ENCODE measurements around the gene MOB2. TPM values are rescaled to one million over a fixed set of nuclear protein-coding genes. Genes with fewer than 3 reads are reported as not detected.

MOB2 gene
- total RNA-seq, 2 experiments from 2014 or later: 37.0 to 38.3 TPM

GRCh38 chr11:1457856-1458255 is 28.7 kb downstream of the MOB2 start:
- Histone ChIP-seq H3K4me3 (ENCODE audit: low read length) (no peak overlapping the region), H3K27me3 (ENCODE audit: control insufficient read depth in 1 of 2, insufficient read depth in 2 of 2, low read length in 2 of 2) (no peaks in the 10 kb centered on the region), H3K36me3 (ENCODE audit: insufficient read depth, low read length) (no peaks in the 10 kb centered on the region), H3K27ac (ENCODE audit: low read depth in 1 of 2, low read length in 2 of 2) (no peak overlapping the region), H3K9me3 (ENCODE audit: control insufficient read depth in 1 of 2, insufficient read depth in 1 of 2, low read length in 2 of 2) (no peaks in the 10 kb centered on the region), H3K4me1 (ENCODE audit: insufficient read depth, low read length) (peaks cover 13% of the 10 kb centered on the region)
- H3K4me1 Mint-ChIP-seq (ENCODE audit: low read depth): no peaks in the 10 kb centered on the region
- ChIA-PET CTCF (no interaction called here), POLR2A (no interaction called here)
- H3K27ac Mint-ChIP-seq: no peak overlapping the region
- no peaks in the 10 kb centered on the region for H3K27me3 Mint-ChIP-seq
- no peaks in the 10 kb centered on the region for H3K36me3 Mint-ChIP-seq (ENCODE audit: low read depth)
- no peak overlapping the region for H3K4me3 Mint-ChIP-seq
- no peak for DNase-seq
- no peaks in the 10 kb centered on the region for H3K9me3 Mint-ChIP-seq
- no peak for TF ChIP-seq CTCF (IDR thresholded peaks at IDR 0.05)
- intact Hi-C loops (cut with DNase I, micrococcal nuclease): no loop called here
- ATAC-seq (ENCODE audit: poor library complexity): no peak

- Histone ChIP-seq H3K9me3 (ENCODE audit: control insufficient read depth in 1 of 2, insufficient read depth in 1 of 2, low read length in 2 of 2) (no peaks in the 10 kb centered on the region), H3K27ac (ENCODE audit: low read depth in 1 of 2, low read length in 2 of 2) (no peak overlapping the region), H3K4me1 (ENCODE audit: insufficient read depth, low read length) (peaks cover 13% of the 10 kb centered on the region), H3K4me3 (ENCODE audit: low read length) (no peak overlapping the region), H3K36me3 (ENCODE audit: insufficient read depth, low read length) (no peaks in the 10 kb centered on the region), H3K27me3 (ENCODE audit: control insufficient read depth in 1 of 2, insufficient read depth in 2 of 2, low read length in 2 of 2) (no peaks in the 10 kb centered on the region)
- DNase-seq (no peak), ATAC-seq (ENCODE audit: poor library complexity) (no peak)
- TF ChIP-seq CTCF (IDR thresholded peaks at IDR 0.05): no peak
- Mint-ChIP-seq H3K9me3 (no peaks in the 10 kb centered on the region), H3K27me3 (no peaks in the 10 kb centered on the region), H3K27ac (no peak overlapping the region), H3K4me3 (no peak overlapping the region), H3K4me1 (ENCODE audit: low read depth) (no peaks in the 10 kb centered on the region), H3K36me3 (ENCODE audit: low read depth) (no peaks in the 10 kb centered on the region)
- intact Hi-C loops (cut with DNase I, micrococcal nuclease): no loop called here
- ChIA-PET CTCF (no interaction called here), POLR2A (no interaction called here)
Measured at GRCh38 chr11:1457326-1457680, 29.3 kb downstream of the MOB2 start.

- Histone ChIP-seq H3K4me3 (ENCODE audit: low read length) (no peak overlapping the region), H3K9me3 (ENCODE audit: control insufficient read depth in 1 of 2, insufficient read depth in 1 of 2, low read length in 2 of 2) (no peaks in the 10 kb centered on the region), H3K36me3 (ENCODE audit: insufficient read depth, low read length) (no peaks in the 10 kb centered on the region), H3K4me1 (ENCODE audit: insufficient read depth, low read length) (peaks cover 13% of the 10 kb centered on the region), H3K27ac (ENCODE audit: low read depth in 1 of 2, low read length in 2 of 2) (no peak overlapping the region), H3K27me3 (ENCODE audit: control insufficient read depth in 1 of 2, insufficient read depth in 2 of 2, low read length in 2 of 2) (no peaks in the 10 kb centered on the region)
- DNase-seq (no peak), ATAC-seq (ENCODE audit: poor library complexity) (no peak)
- no peak for TF ChIP-seq CTCF (IDR thresholded peaks at IDR 0.05)
- H3K9me3 Mint-ChIP-seq: no peaks in the 10 kb centered on the region
- ChIA-PET POLR2A (no interaction called here), CTCF (no interaction called here)
- H3K27me3 Mint-ChIP-seq: no peaks in the 10 kb centered on the region
- H3K36me3 Mint-ChIP-seq (ENCODE audit: low read depth): no peaks in the 10 kb centered on the region
- no peak overlapping the region for H3K4me3 Mint-ChIP-seq
- intact Hi-C loops (cut with DNase I, micrococcal nuclease): no loop called here
- H3K27ac Mint-ChIP-seq: no peak overlapping the region
- H3K4me1 Mint-ChIP-seq (ENCODE audit: low read depth): no peaks in the 10 kb centered on the region
Measured at GRCh38 chr11:1456596-1457325, 29.8 kb downstream of the MOB2 start.
